Activated CD8-positive, alpha-beta memory T cell treated with anti-CD3 and anti-CD28 coated beads, Interleukin-2, amount 50 U/mL, for 24 hours (primary cell): ENCODE results near the gene TNNT1.
"Not testable (repeated sequence)": the region's sequence is repeated elsewhere in the genome, so short reads cannot be mapped to it uniquely, and the experiment has no call there.

ENCODE experiments used
- DNase-seq: peaks from one replicate; pipeline ENCODE4 v3.0.0-alpha.2; 2020; ENCODE audit errors: extremely low read depth

The TNNT1 gene

GRCh38 chr19:55109527-55110291 is 39.3 kb downstream of the TNNT1 start:
- DNase-seq: no peak

- not testable (repeated sequence) for DNase-seq
Observed at GRCh38 chr19:55107252-55107651, 41.8 kb downstream of the TNNT1 start.

- DNase-seq: no peak
Observed at GRCh38 chr19:55106591-55106990, 42.4 kb downstream of the TNNT1 start.

GRCh38 chr19:55105237-55105636 is 43.8 kb downstream of the TNNT1 start:
- no peak for DNase-seq

- DNase-seq: no peak
Observed at GRCh38 chr19:55103190-55103589, 45.8 kb downstream of the TNNT1 start.

- DNase-seq: no peak
Observed at GRCh38 chr19:55101261-55101660, 47.7 kb downstream of the TNNT1 start.

GRCh38 chr19:55099557-55100506 is 49.2 kb downstream of the TNNT1 start:
- DNase-seq: no peak

- DNase-seq: no peak
Observed at GRCh38 chr19:55098716-55099556, 50.1 kb downstream of the TNNT1 start.

- no peak for DNase-seq
Observed at GRCh38 chr19:55097864-55098715, 50.9 kb downstream of the TNNT1 start.

GRCh38 chr19:55096061-55096701 is 52.8 kb downstream of the TNNT1 start:
- DNase-seq: no peak

GRCh38 chr19:55095260-55096060 is 53.5 kb downstream of the TNNT1 start:
- DNase-seq: no peak

GRCh38 chr19:55094456-55095259 is 54.3 kb downstream of the TNNT1 start:
- no peak for DNase-seq

GRCh38 chr19:55092423-55093318 is 56.3 kb downstream of the TNNT1 start:
- no peak for DNase-seq

GRCh38 chr19:55091955-55092354 is 57.1 kb downstream of the TNNT1 start:
- DNase-seq: no peak

GRCh38 chr19:55091126-55091910 is 57.7 kb downstream of the TNNT1 start:
- DNase-seq: no peak

- no peak for DNase-seq
Observed at GRCh38 chr19:55090564-55090963, 58.4 kb downstream of the TNNT1 start.
